ENCODE measurements around the gene CDK5RAP2. TPM values are rescaled to one million over a fixed set of nuclear protein-coding genes. Genes with fewer than 3 reads are reported as not detected.

Gene CDK5RAP2
- total and polyA plus RNA-seq, 10 of the 15 experiments (the other 5 are each of a cell fraction or from before 2014, with no cell fraction given): 16.2 to 53.5 (median 34.5) TPM

GRCh38 chr9:120392711-120393110 is 187.3 kb downstream of the CDK5RAP2 start:
- BruUV-seq (replicated peaks): no TSS peak
- ATAC-seq: no peak
- Histone ChIP-seq H3K9ac (ENCODE audit: control insufficient read depth, insufficient read depth, low read length) (no peak overlapping the region), H3K4me3 (no peak overlapping the region), H4K20me1 (ENCODE audit: control insufficient read depth, insufficient read depth) (0 out of 2 replicates have a peak, but pooled peaks cover 2% of the 10 kb centered on the region), H3K9me3 (replicated peaks; ENCODE audit: control insufficient read depth, insufficient read depth, low read length) (no peaks in the 10 kb centered on the region), H3K27ac (ENCODE audit: control insufficient read depth, insufficient read depth) (no peak overlapping the region), H3K4me2 (ENCODE audit: control insufficient read depth, insufficient read depth) (no peak overlapping the region), H2AFZ (ENCODE audit: control insufficient read depth, low read depth, low read length) (no peak overlapping the region), H3K27me3 (replicated peaks in 1 of 2; ENCODE audit: control insufficient read depth in 2 of 2, insufficient read depth in 2 of 2, low read length in 1 of 2) (no peaks in the 10 kb centered on the region), H3K4me1 (ENCODE audit: control insufficient read depth, insufficient read depth, low read length) (no peaks in the 10 kb centered on the region), H3K36me3 (ENCODE audit: control insufficient read depth in 2 of 2, insufficient read depth in 2 of 2, low read length in 1 of 2) (peaks cover 29 to 37% of the 10 kb centered on the region in 2 experiments), H3K79me2 (ENCODE audit: control insufficient read depth, insufficient read depth, low read length) (no peaks in the 10 kb centered on the region)
- DNase-seq (ENCODE audit: low read depth, low spot score): no peak
- intact Hi-C loops (cut with micrococcal nuclease; ENCODE audit: unreplicated experiment): no loop called here
- in situ Hi-C loops (cut with MboI): no loop called here
- CTCF ChIA-PET: no interaction called here
- no peak for FAIRE-seq
- 87% methylated on average over 8 of the region's 8 CpGs for WGBS (ENCODE audit: insufficient coverage, insufficient replicate concordance, low lambda C conversion rate, missing lambda C conversion rate)
- POLR2A ChIA-PET: no interaction called here
- RAD21 ChIA-PET (ENCODE audit: unreplicated experiment): no interaction called here
- SMC1A ChIA-PET (ENCODE audit: uncharacterized antibody, unreplicated experiment): no interaction called here
- no peak for TF ChIP-seq MYC (IDR thresholded peaks at IDR 0.05; ENCODE audit: insufficient read depth, insufficient read length, insufficient replicate concordance, low read length, severe bottlenecking)
- TF ChIP-seq CHD4 (IDR thresholded peaks at IDR 0.05): no peak
- no peak for TF ChIP-seq IKZF1 (conservative IDR thresholded peaks at IDR 0.05)
- no peak for TF ChIP-seq PML (IDR thresholded peaks at IDR 0.05; ENCODE audit: low read length)
- TF ChIP-seq CBFB (IDR thresholded peaks at IDR 0.05; ENCODE audit: low read depth): no peak

- BruUV-seq (replicated peaks): no TSS peak
- H3K79me2 ChIP-seq (ENCODE audit: control insufficient read depth, insufficient read depth, low read length): no peaks in the 10 kb centered on the region
- ATAC-seq (no peak), FAIRE-seq (no peak), DNase-seq (ENCODE audit: low read depth, low spot score) (no peak)
- no peaks in the 10 kb centered on the region for H3K4me1 ChIP-seq (ENCODE audit: control insufficient read depth, insufficient read depth, low read length)
- no peaks in the 10 kb centered on the region for H3K27me3 ChIP-seq (replicated peaks in 1 of 2; ENCODE audit: control insufficient read depth in 2 of 2, insufficient read depth in 2 of 2, low read length in 1 of 2)
- intact Hi-C loops (cut with micrococcal nuclease; ENCODE audit: unreplicated experiment) (no loop called here), in situ Hi-C loops (cut with MboI) (no loop called here)
- H3K36me3 ChIP-seq (ENCODE audit: control insufficient read depth in 2 of 2, insufficient read depth in 2 of 2, low read length in 1 of 2): peaks cover 27 to 37% of the 10 kb centered on the region in 2 experiments
- WGBS (ENCODE audit: insufficient coverage, insufficient replicate concordance, low lambda C conversion rate, missing lambda C conversion rate): 97% methylated on average over 5 of the region's 5 CpGs
- H4K20me1 ChIP-seq (ENCODE audit: control insufficient read depth, insufficient read depth): 0 out of 2 replicates have a peak, but pooled peaks cover 2% of the 10 kb centered on the region
- CTCF ChIA-PET: no interaction called here
- SMC1A ChIA-PET (ENCODE audit: uncharacterized antibody, unreplicated experiment): no interaction called here
- no peak overlapping the region for H3K9ac ChIP-seq (ENCODE audit: control insufficient read depth, insufficient read depth, low read length)
- TF ChIP-seq KLF5 (IDR thresholded peaks at IDR 0.05; ENCODE audit: partially characterized antibody) (no peak), RB1 (IDR thresholded peaks at IDR 0.05; ENCODE audit: borderline replicate concordance) (no peak), BACH1 (IDR thresholded peaks at IDR 0.05; ENCODE audit: borderline replicate concordance) (no peak), HDAC6 (IDR thresholded peaks at IDR 0.05; ENCODE audit: unreplicated experiment) (no peak), SREBF2 (IDR thresholded peaks at IDR 0.05; ENCODE audit: low read length) (no peak), EZH2 (IDR thresholded peaks at IDR 0.05; ENCODE audit: borderline replicate concordance, control insufficient read depth, low read depth, low read length) (no peak), BRCA1 (IDR thresholded peaks at IDR 0.05; ENCODE audit: low read depth, low read length) (no peak), ZNF24 (IDR thresholded peaks at IDR 0.05) (no peak), REST (IDR thresholded peaks at IDR 0.05; ENCODE audit: low read depth, low read length) (no peak), MYB (IDR thresholded peaks at IDR 0.05; ENCODE audit: borderline replicate concordance, low read depth, low read length) (no peak)
- RAD21 ChIA-PET (ENCODE audit: unreplicated experiment): no interaction called here
- H3K9me3 ChIP-seq (replicated peaks; ENCODE audit: control insufficient read depth, insufficient read depth, low read length): no peaks in the 10 kb centered on the region
- H3K4me3 ChIP-seq: no peak overlapping the region
- POLR2A ChIA-PET: no interaction called here
- no peak overlapping the region for H3K4me2 ChIP-seq (ENCODE audit: control insufficient read depth, insufficient read depth)
- H2AFZ ChIP-seq (ENCODE audit: control insufficient read depth, low read depth, low read length): no peak overlapping the region
- no peak overlapping the region for H3K27ac ChIP-seq (ENCODE audit: control insufficient read depth, insufficient read depth)
These were observed 187.7 kb downstream of the CDK5RAP2 start for GRCh38 chr9:120392245-120392644.
